Cardiac fibroblast (primary cell): Measurements from ENCODE around the gene SSRP1.
"Not testable (repeated sequence)": the region's sequence is repeated elsewhere in the genome, so short reads cannot be mapped to it uniquely, and the experiment has no call there.

ENCODE experiments used
- DNase-seq, 2 donors: peaks; one replicate each; pipeline versions ENCODE4 v3.0.0 to v3.0.0-alpha.2; 2010; ENCODE audit warnings: low read depth in 2 of 2
- H3K4me3 ChIP-seq, 2 donors: replicated peaks in 1 of 2; 1 replicate in 1 of 2; 2 replicates in 1 of 2; pipeline ENCODE4 v1.5.1; 2011; ENCODE audit warnings: low read depth in 2 of 2, low read length in 2 of 2, mild to moderate bottlenecking in 2 of 2, moderate library complexity in 1 of 2
- TF ChIP-seq, protein P1 (sequence below): IDR thresholded peaks from one replicate; pipeline ENCODE4 v1.5.1; 2011; ENCODE audit warnings: low read depth, mild to moderate bottlenecking, low read length, inconsistent platforms

Gene SSRP1

DNA sequence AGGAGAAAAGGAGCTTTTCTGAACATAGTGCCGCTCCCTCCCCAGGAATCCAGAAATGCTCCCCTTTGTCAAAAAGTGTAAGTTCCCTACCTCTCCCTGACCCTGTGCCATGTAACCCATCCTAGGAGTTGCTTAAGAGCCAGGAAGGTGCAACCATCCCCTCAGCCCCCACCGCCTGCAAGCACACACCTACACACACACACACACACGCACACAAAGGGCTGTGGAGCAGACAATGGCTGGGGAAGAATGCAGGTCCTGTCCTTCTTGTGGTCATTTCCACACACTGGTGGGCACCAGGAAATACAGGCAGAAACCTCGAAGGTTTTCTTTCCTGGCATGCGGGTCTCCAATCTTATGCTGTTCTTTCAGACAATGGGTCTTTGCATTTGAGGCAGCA, 3.6 kb upstream of the SSRP1 start:
- TF ChIP-seq, protein P1, sequence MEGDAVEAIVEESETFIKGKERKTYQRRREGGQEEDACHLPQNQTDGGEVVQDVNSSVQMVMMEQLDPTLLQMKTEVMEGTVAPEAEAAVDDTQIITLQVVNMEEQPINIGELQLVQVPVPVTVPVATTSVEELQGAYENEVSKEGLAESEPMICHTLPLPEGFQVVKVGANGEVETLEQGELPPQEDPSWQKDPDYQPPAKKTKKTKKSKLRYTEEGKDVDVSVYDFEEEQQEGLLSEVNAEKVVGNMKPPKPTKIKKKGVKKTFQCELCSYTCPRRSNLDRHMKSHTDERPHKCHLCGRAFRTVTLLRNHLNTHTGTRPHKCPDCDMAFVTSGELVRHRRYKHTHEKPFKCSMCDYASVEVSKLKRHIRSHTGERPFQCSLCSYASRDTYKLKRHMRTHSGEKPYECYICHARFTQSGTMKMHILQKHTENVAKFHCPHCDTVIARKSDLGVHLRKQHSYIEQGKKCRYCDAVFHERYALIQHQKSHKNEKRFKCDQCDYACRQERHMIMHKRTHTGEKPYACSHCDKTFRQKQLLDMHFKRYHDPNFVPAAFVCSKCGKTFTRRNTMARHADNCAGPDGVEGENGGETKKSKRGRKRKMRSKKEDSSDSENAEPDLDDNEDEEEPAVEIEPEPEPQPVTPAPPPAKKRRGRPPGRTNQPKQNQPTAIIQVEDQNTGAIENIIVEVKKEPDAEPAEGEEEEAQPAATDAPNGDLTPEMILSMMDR: no peak
- H3K4me3 ChIP-seq: no peak overlapping the region
- DNase-seq: no peak

DNA sequence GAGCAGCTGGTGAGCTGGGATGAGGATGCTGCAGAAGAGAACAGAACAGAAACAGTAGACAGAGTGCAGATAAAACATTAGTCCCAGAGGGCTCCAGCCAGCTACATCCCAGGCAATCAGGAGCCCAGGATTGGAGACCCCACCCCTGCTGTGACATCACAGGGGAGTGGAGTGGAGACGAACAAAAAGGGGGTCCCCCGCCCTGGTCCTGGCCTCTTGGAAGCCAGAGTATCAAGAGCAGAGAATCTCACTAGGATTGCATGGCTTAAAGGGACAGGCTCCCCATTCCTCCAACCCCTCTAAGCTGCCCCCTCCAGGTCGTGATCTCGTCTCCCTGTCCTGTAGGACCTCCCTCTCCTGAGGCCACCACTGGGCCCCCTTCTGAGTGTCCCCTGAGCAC, 2.5 kb upstream of the SSRP1 start, which contains the start of gene P2RX3:
Gene P2RX3, plus strand, starts transcription at position 211 of the 400 bp plus-strand sequence. CDS start 199 bp downstream, outside the sequence.
- TF ChIP-seq, protein P1: no peak
- no peak within 1 kb of the TSS for H3K4me3 ChIP-seq
- DNase-seq: no peak

DNA sequence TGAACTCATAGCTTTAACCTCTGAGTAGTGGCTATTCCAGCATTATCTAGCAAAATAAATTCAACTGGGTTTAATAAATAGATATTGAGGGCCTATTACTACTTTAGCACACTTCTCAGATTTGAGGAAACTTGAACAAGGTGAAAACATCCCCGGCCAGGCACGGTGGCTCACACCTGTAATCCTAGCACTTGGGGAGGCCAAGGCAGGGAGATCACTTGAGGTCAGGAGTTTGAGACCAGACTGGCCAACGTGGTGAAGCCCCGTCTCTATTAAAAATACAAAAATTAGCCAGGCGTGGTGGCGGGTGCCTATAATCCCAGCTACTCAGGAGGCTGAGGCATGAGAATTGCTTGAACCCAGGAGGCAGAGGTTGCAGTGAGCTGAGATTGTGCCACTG, 1.2 kb upstream of the SSRP1 start:
- DNase-seq, H3K4me3 ChIP-seq: not testable (repeated sequence)

DNA sequence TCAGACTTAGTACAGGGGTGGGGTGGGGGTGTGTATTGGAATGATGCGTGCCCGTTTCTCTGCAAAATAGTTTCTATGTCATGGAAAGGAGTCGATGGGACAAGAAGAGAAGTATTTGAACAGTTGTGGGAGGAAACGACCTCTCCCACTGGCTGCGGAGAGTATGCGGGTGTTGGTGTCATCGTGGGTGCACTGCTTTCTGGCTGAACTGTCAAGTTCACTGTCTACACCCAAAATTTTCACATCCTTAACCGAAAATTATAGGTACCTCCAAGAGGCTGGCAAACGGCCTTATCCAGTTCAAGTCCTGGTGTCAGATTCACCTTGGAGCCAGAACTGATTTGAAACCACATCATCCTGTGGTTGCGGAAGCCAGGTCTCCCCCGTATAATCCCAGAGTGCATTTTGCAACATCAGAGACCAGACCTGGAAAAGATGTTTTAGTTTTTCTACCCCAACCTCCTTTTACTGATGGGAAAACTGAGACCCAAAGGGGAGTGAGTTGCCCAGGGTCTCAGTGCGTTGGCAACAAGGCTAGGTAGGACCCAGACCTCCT, 497 bp upstream of the SSRP1 start:
- peak overlapping the region; percentile 78 to 85 for H3K4me3 ChIP-seq
- DNase-seq: no peak
- TF ChIP-seq, protein P1: no peak

DNA sequence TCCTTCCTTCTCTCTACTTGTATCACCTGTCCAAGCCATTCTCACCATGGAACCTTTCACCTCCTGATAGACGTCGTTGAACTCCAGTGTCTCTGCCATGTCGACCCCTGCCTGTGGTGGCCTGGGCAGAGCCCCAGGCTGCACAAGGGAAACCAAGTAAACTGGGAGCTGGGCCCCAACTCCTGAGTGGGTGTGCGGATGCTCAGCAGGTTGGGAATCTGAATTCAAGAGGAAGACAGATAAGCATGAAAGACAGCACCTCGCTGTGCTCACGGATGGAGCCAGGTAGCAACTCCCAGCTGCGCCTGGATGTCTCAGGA, 709 bp downstream of the SSRP1 start:
- H3K4me3 ChIP-seq: peak overlapping the region; percentile 78 to 85
- TF ChIP-seq, protein P1: no peak
- DNase-seq: no peak

DNA sequence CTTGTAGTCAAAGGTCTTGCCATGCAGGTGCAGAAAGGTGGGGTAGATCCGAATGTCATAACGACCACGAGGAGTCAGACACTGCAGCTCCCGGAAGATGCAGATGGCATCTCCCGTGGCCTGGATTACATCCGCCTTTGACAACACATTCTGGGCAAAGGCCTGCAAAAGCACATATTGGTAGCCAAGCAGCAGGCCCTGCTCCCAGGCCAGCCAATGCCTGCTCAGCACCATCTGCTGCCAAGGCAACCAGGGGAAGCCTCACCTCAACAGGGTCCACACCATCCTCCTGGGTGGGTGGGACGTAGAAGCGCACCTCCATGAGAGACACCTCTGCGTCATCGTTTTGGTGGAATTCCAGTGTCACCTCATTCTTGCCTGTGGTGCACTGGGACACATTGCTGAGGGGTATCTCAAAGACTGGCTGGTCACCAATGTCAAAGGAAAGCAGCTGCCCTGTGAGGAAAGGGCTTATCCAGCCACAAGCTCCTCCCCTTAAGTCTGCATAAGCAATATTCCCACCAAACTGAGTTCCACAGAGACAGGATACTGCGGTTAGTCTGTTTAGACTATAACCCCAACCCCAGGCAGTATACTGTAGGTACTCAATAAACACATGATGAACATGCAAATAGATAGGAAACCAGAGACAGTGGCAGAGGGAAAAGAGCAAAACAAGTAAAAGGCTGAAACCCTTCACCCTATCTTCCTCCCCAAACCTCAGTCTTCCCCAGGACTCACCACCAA, 2.8 kb downstream of the SSRP1 start:
- H3K4me3 ChIP-seq: no peak overlapping the region
- DNase-seq: no peak
- TF ChIP-seq, protein P1: no peak

DNA sequence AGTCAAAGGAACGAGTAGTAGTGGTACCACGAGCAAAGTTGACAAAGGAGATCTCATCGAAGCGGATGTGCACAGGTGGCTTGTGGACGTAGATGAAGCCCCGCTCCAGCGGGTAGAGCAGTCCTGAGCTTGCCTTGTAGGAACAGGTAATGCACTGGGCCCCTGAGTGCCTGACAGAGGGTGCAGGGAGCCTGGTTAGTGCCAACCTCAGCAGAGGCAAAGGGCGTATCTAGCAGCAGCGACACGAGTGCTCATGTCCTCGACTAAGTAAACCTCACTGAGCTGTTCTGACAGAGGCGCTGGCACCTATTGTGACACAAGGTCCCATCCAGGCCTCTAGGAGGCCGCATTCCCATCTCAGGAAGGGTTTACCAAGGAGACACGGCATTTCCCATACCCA, 4.0 kb downstream of the SSRP1 start:
- TF ChIP-seq, protein P1: no peak
- no peak for DNase-seq
- no peak overlapping the region for H3K4me3 ChIP-seq
